Activated naive CD4-positive, alpha-beta T cell treated with anti-CD3 and anti-CD28 coated beads, Interleukin-2, amount 50 U/mL, for 24 hours (primary cell): ENCODE results near the gene CAPN2.

Source experiments
- H3K27ac Mint-ChIP-seq: one replicate; pipeline ENCODE4 v1.8.0; 2021; ENCODE audit warnings: mild to moderate bottlenecking, mixed read lengths
- H3K27me3 Mint-ChIP-seq: one replicate; pipeline ENCODE4 v1.8.0; 2021; ENCODE audit warnings: mixed read lengths
- H3K36me3 Mint-ChIP-seq: one replicate; pipeline ENCODE4 v1.8.0; 2021; ENCODE audit warnings: mixed read lengths
- H3K4me1 Mint-ChIP-seq: one replicate; pipeline ENCODE4 v1.8.0; 2021; ENCODE audit warnings: mixed read lengths
- H3K4me3 Mint-ChIP-seq: one replicate; pipeline ENCODE4 v1.8.0; 2021; ENCODE audit warnings: mild to moderate bottlenecking, mixed read lengths
- H3K9me3 Mint-ChIP-seq: one replicate; pipeline ENCODE4 v1.8.0; 2021; ENCODE audit warnings: mixed read lengths

The CAPN2 gene

DNA sequence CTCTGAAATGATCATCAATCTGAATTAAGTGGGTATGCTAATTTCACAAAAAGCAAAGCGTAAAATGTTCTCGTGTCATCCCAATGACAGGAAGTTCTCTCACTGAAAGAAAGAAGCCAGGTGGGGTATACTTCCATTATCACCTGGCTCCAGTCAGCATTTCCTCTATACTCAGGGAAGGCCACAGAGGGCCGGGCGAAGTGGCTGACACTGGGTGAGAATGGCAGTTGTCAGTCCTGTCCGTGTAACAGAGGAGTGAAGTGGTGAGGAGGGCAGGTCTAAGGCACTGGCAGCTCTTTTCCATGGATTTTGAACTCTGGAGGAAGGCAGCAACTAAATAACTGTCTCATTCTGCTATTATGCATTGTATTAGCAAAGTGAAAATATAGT is 60.4 kb downstream of the CAPN2 start:
- H3K27me3 Mint-ChIP-seq, result no peaks in the 10 kb centered on the region
- H3K36me3 Mint-ChIP-seq, result peaks cover 21% of the 10 kb centered on the region
- H3K9me3 Mint-ChIP-seq, result no peaks in the 10 kb centered on the region

GRCh38 chr1:223774134-223774814 is 61.9 kb downstream of the CAPN2 start:
- Mint-ChIP-seq H3K27me3 (no peaks in the 10 kb centered on the region), H3K36me3 (peaks cover 27% of the 10 kb centered on the region), H3K9me3 (no peaks in the 10 kb centered on the region), H3K27ac (peak overlapping the region; percentile 35), H3K4me3 (no peak overlapping the region), H3K4me1 (peaks cover 27% of the 10 kb centered on the region)

More for the DNA sequence above, 60.4 kb downstream of the CAPN2 start:
- no peak overlapping the region for H3K4me3 Mint-ChIP-seq
- H3K4me1 Mint-ChIP-seq, result peaks cover 27% of the 10 kb centered on the region
- peak overlapping the region; percentile 59 for H3K27ac Mint-ChIP-seq

DNA sequence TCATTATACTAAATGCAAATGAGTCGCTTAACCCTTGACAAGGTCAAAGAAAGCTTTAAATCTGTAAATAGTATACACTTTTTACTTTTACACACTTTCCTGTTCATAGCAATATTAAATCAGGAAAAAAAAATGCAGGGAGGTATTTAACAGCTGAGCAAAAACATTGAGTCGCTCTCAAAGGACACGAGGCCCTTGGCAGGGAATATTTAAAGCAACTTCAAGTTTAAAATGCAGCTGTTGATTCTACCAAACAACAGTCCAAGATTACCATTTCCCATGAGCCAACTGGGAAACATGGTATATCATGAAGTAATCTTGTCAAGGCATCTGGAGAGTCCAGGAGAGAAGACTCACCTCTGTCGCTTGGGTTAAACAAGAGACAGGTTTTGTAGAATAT is 62.7 kb downstream of the CAPN2 start:
- no peak overlapping the region for H3K4me3 Mint-ChIP-seq

DNA sequence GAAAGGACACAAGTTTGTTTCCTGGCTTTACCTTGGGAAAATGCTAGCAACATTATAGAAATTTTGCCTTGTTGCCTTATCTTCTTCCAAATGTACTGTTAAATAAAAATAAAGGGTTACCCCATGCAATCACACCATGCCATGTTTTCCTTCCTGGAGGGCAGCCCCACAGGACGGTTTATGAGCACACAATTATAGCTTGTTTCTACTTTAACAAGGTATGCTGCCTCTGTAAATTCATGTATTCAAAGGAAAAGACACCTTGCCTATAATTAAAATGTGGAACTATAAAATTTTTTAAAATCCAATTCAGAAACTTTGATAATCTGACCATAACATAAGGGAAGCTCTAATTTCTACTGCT is 63.4 kb downstream of the CAPN2 start:
- H3K9me3 Mint-ChIP-seq, result no peaks in the 10 kb centered on the region
- no peaks in the 10 kb centered on the region for H3K27me3 Mint-ChIP-seq
- H3K4me1 Mint-ChIP-seq, result peaks cover 27% of the 10 kb centered on the region
- H3K36me3 Mint-ChIP-seq, result peaks cover 28% of the 10 kb centered on the region
- peak overlapping the region; percentile 49 for H3K4me3 Mint-ChIP-seq
- peak overlapping the region; percentile 94 for H3K27ac Mint-ChIP-seq

More for the DNA sequence above, 62.7 kb downstream of the CAPN2 start:
- Mint-ChIP-seq H3K27me3 (no peaks in the 10 kb centered on the region), H3K36me3 (peaks cover 28% of the 10 kb centered on the region), H3K4me1 (peaks cover 27% of the 10 kb centered on the region), H3K9me3 (no peaks in the 10 kb centered on the region), H3K27ac (no peak overlapping the region)

DNA sequence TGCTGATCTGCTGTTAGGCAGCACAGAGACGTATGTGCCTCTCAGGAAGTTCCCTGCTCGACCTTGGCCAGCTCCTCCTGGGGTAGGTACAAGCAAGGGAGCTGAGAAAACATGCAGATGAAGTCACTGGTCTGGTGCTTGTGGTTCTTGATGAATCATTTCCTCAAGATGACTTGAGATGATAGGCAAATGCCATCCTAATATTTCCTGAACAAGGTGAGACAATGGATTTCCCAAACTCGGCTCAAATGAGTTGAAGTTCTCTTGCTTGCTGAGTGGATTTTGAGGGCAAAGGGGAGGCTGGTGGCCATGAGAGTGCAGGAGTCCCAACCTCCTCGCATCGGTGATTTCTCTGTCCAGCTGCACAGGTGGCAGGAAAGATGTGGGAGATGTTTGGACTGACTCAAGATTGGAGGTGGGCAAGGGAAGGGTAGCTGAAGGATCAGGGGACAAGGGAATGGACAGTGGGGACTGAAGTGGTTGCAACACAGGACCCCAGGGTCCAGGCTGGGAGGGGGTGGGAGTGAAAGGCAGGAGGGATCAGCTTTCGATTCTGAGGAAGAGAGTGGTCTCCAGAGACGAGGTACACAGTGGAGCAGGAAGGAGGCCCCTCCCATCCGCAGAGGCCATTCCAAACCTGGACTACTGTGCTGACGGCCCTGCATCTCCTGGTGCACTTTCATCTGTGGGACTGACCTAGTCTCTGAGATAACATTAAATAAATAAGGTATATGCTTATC is 63.9 kb downstream of the CAPN2 start:
- Mint-ChIP-seq H3K9me3 (no peaks in the 10 kb centered on the region), H3K4me1 (peaks cover 27% of the 10 kb centered on the region), H3K36me3 (peaks cover 30% of the 10 kb centered on the region), H3K27me3 (no peaks in the 10 kb centered on the region), H3K27ac (peak overlapping the region; percentile 94), H3K4me3 (peak overlapping the region; percentile 49)

DNA sequence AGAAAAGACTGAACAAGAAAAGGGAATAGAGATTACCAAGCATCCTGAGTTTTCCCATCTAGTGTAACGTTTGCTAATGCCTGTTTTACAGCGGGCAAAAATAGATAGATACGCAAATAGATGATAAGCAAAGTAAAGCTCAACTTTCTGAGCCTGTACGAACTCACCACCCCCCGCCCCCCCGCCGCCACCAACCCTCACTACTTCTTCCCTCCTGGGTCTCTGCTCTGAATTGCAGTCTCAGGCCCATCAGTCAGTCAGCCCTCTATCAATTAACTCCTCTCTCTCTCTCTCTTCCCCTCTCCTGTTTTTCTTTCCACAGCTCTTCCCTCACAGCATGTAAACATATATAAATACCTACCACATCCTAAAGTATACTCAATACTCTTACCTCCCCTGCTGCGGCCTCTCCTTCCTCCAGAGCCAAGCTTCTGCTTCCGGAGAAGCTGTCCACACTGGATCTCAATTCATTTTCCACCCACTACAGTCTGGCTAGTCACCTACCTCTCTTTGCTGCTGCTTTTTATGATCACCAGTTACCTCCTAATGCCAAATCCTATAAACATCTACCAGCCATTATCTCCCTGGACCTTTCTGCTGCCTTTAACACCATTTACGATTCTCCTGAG is 64.6 kb downstream of the CAPN2 start:
- Mint-ChIP-seq H3K27ac (peak overlapping the region; percentile 42), H3K36me3 (peaks cover 28% of the 10 kb centered on the region), H3K27me3 (no peaks in the 10 kb centered on the region)

GRCh38 chr1:223780318-223780717 is 68.0 kb downstream of the CAPN2 start:
- Mint-ChIP-seq H3K27ac (no peak overlapping the region), H3K4me3 (no peak overlapping the region), H3K27me3 (no peaks in the 10 kb centered on the region), H3K9me3 (no peaks in the 10 kb centered on the region), H3K36me3 (peaks cover 22% of the 10 kb centered on the region), H3K4me1 (peaks cover 18% of the 10 kb centered on the region)

More for the DNA sequence above, 64.6 kb downstream of the CAPN2 start:
- Mint-ChIP-seq H3K9me3 (no peaks in the 10 kb centered on the region), H3K4me3 (peak overlapping the region; percentile 30), H3K4me1 (peaks cover 27% of the 10 kb centered on the region)

DNA sequence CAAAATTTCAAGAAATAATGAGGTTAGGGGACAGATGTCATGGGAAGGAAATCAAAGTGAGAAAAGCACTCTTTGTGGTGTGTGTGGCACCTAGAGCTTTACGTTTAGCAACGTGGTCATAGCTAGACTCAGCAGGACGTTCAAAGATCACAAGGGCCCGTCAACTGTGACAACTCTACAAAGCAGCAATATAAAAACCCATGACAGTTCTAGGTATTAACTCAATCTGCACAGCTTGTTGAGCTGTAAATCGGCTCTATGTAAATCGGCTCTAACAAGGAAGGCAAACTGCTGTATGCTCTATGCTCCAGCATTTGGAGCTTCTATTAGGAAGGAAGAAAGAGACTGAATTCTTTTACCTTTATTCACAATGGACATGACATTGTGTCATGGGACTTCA is 68.6 kb downstream of the CAPN2 start:
- H3K27me3 Mint-ChIP-seq, result no peaks in the 10 kb centered on the region
- peaks cover 23% of the 10 kb centered on the region for H3K36me3 Mint-ChIP-seq
- H3K27ac Mint-ChIP-seq, result peak overlapping the region; percentile 38
- peaks cover 11% of the 10 kb centered on the region for H3K4me1 Mint-ChIP-seq
- H3K4me3 Mint-ChIP-seq, result no peak overlapping the region
- H3K9me3 Mint-ChIP-seq, result no peaks in the 10 kb centered on the region

- H3K4me3 Mint-ChIP-seq, result no peak overlapping the region
- peaks cover 12% of the 10 kb centered on the region for H3K36me3 Mint-ChIP-seq
- H3K9me3 Mint-ChIP-seq, result no peaks in the 10 kb centered on the region
- H3K27me3 Mint-ChIP-seq, result no peaks in the 10 kb centered on the region
- no peaks in the 10 kb centered on the region for H3K4me1 Mint-ChIP-seq
- H3K27ac Mint-ChIP-seq, result no peak overlapping the region
Observed at GRCh38 chr1:223783676-223784075, 71.3 kb downstream of the CAPN2 start.

DNA sequence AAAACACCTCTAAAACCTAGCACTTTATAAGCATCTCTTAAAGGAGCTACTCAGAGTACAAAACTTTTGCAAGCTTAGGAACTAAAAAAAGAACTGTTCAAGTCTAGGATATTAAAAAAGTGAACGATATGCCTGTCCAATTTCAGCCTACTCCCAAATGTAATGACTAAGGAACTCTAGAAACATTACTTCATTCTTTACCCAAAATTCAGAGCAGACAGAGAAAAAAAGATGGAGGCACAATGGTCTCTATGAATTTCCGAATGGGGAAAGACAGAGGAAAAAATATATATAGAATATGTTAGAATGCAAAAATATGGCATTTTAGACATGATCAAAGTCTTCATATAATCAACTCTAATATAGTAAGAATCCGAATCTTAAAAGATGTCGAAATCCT is 72.2 kb downstream of the CAPN2 start:
- H3K36me3 Mint-ChIP-seq, result peaks cover 6% of the 10 kb centered on the region
- no peaks in the 10 kb centered on the region for H3K4me1 Mint-ChIP-seq
- H3K9me3 Mint-ChIP-seq, result no peaks in the 10 kb centered on the region
- H3K4me3 Mint-ChIP-seq, result no peak overlapping the region
- no peaks in the 10 kb centered on the region for H3K27me3 Mint-ChIP-seq
- H3K27ac Mint-ChIP-seq, result no peak overlapping the region

DNA sequence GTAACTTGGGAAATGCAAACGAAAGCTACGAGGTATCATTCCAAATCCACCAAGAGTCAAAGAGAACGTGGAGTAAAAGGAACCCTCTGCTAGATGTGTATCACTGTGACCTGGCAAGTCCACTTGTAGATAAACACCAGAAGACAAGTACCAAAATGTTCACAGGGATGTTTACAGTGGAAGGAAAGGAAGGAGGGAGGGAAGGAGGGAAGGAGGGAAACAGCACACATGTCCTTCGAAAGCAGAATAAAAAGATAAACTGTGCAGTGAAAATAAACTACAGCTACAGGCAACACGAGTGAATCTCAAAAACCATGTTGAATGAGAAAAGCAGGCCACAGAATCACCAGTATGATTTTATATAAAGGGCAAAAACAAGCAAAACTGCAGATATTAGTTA is 73.5 kb downstream of the CAPN2 start:
- no peak overlapping the region for H3K4me3 Mint-ChIP-seq
- no peaks in the 10 kb centered on the region for H3K9me3 Mint-ChIP-seq
- no peaks in the 10 kb centered on the region for H3K4me1 Mint-ChIP-seq
- H3K36me3 Mint-ChIP-seq, result peaks cover 8% of the 10 kb centered on the region
- no peak overlapping the region for H3K27ac Mint-ChIP-seq
- no peaks in the 10 kb centered on the region for H3K27me3 Mint-ChIP-seq

DNA sequence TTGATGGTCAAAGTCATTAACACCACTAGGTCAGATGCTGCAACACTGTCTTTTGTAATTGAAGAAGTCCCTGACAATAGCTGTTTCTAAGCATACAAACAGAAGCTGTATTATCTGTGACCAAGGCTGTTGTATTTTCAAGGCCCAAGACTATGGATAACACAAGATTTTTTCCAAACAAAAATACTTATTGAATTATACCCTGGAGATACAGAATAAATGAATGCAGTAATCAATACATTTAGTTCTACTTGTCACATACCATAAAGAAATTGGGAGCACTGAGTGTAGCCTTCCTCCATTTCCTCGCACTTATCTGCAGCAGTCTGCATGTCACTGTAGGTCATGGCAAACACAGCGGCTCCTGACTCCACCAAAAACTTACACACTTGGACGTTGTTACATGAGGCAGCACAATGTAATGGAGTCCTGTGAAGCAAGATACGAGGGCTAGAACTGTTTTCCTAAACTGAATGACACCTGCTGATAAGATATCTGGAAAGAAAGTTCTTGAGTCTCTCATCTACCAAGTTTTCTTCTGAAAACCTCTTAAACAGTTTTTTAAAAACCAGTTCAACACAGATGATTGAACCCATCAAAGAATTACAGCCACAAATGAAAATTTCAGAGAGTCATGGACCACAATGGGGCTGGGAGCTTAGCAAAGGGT is 76.5 kb downstream of the CAPN2 start:
- H3K4me3 Mint-ChIP-seq, result no peak overlapping the region
- no peaks in the 10 kb centered on the region for H3K4me1 Mint-ChIP-seq
- H3K27ac Mint-ChIP-seq, result peak overlapping the region; percentile 9
- peaks cover 9% of the 10 kb centered on the region for H3K36me3 Mint-ChIP-seq
- H3K27me3 Mint-ChIP-seq, result no peaks in the 10 kb centered on the region
- no peaks in the 10 kb centered on the region for H3K9me3 Mint-ChIP-seq

DNA sequence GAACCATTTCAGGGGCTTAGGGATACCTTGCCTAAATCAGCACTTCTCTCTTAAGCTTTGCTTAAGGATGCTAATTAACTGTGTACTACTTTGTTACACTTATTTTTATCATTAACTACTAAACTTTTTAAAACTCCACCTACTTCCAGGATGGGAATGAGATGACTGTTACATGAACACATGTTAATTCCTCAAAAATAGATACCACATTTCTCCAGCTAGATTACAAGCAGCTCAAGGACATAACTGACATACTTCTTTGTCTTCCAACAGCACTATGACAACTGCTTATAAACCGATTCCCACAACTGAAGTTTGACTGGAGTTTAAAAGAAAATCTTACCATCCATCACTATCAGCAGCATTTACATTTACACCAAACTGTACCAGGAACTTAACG is 79.7 kb downstream of the CAPN2 start:
- peak overlapping the region; percentile 16 for H3K27ac Mint-ChIP-seq
- H3K36me3 Mint-ChIP-seq, result peaks cover 11% of the 10 kb centered on the region
- no peaks in the 10 kb centered on the region for H3K9me3 Mint-ChIP-seq
- no peaks in the 10 kb centered on the region for H3K27me3 Mint-ChIP-seq
- H3K4me3 Mint-ChIP-seq, result no peak overlapping the region
- no peaks in the 10 kb centered on the region for H3K4me1 Mint-ChIP-seq

GRCh38 chr1:223793716-223794115 is 81.4 kb downstream of the CAPN2 start:
- H3K27ac Mint-ChIP-seq, result peak overlapping the region; percentile 51
- no peak overlapping the region for H3K4me3 Mint-ChIP-seq
- no peaks in the 10 kb centered on the region for H3K9me3 Mint-ChIP-seq
- H3K36me3 Mint-ChIP-seq, result peaks cover 11% of the 10 kb centered on the region
- no peaks in the 10 kb centered on the region for H3K27me3 Mint-ChIP-seq
- no peaks in the 10 kb centered on the region for H3K4me1 Mint-ChIP-seq

DNA sequence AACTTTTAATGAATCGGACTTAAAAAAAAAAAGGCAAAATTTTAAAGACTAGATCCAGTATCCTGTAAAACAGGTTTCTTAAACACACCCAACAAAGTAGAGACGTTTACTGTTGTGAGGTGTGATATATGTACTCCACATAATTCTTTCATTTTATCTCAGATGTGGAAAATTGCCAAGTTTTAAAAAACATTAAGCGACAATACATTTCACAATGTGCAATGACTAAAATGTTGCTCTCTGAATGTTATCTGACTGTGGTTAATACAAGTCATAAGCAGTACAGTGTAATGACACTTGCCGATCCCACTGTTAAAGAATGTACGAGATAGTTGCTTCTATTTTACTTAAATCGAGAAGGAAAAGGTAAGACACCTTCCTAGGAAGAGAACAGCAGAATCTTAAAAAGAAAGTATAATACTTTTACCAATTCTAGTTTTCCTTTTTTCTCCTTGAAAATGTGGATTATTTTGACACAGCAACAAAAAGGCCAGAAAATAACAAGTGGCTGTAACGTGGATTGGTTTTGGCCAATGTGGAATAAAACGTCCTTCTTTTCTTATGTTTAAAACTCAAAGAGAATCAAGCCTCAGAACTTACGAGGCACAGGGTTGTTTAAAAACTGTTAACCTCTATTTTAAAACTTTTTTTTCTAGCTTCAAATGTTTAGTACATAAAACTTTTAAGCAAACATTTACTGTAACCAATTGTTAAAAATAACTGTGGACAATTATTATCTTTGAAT is 82.0 kb downstream of the CAPN2 start:
- no peak overlapping the region for H3K4me3 Mint-ChIP-seq
- H3K27ac Mint-ChIP-seq, result peak overlapping the region; percentile 51
- H3K9me3 Mint-ChIP-seq, result no peaks in the 10 kb centered on the region
- H3K36me3 Mint-ChIP-seq, result peaks cover 13% of the 10 kb centered on the region
- no peaks in the 10 kb centered on the region for H3K27me3 Mint-ChIP-seq
- no peaks in the 10 kb centered on the region for H3K4me1 Mint-ChIP-seq
